Skeletal muscle tissue (tissue), 4 donors: ENCODE data around the gene KCNH8. TPM values are rescaled to one million over a fixed set of nuclear protein-coding genes. Genes with fewer than 3 reads are reported as not detected.

Experiments
- H3K27ac ChIP-seq: one replicate; pipeline ENCODE4 v1.7.0; 2013; ENCODE audit warnings: mild to moderate bottlenecking, low read depth, low read length, inconsistent platforms
- H3K27me3 ChIP-seq, 3 donors: one replicate each; pipeline ENCODE4 v1.7.0; 2013; ENCODE audit warnings: low read length in 3 of 3; ENCODE audit not compliant: control insufficient read depth in 3 of 3, insufficient read depth in 3 of 3
- H3K36me3 ChIP-seq, 3 donors: one replicate each; pipeline ENCODE4 v1.7.0; 2013; ENCODE audit warnings: low read length in 3 of 3; ENCODE audit not compliant: control insufficient read depth in 3 of 3, insufficient read depth in 3 of 3
- H3K4me1 ChIP-seq, 3 donors: one replicate each; pipeline ENCODE4 v1.7.0; 2013; ENCODE audit warnings: low read length in 3 of 3, mild to moderate bottlenecking in 3 of 3; ENCODE audit not compliant: control insufficient read depth in 3 of 3, insufficient read depth in 3 of 3
- H3K4me3 ChIP-seq, 3 donors: one replicate each; pipeline ENCODE4 v1.7.0; 2013; ENCODE audit warnings: low read length in 3 of 3
- H3K9ac ChIP-seq, 3 donors: one replicate each; pipeline ENCODE4 v1.7.0; 2013; ENCODE audit warnings: low read length in 3 of 3, mild to moderate bottlenecking in 3 of 3, moderate library complexity in 2 of 3, low read depth in 1 of 3
- H3K9me3 ChIP-seq, 3 donors: one replicate each; pipeline ENCODE4 v1.7.0; 2013; ENCODE audit warnings: low read length in 3 of 3; ENCODE audit not compliant: control insufficient read depth in 3 of 3
- total RNA-seq: library from RNA; depleted of rRNA; stranded (reverse); fragments of >200 nt; gene quantifications from one replicate; pipeline ENCODE4 v1.2.3, GENCODE V29; 2014
- donor health status: Osteomylitis.

Gene KCNH8
- total RNA-seq, 1 donor from 2014 or later: under 0.01 TPM

DNA sequence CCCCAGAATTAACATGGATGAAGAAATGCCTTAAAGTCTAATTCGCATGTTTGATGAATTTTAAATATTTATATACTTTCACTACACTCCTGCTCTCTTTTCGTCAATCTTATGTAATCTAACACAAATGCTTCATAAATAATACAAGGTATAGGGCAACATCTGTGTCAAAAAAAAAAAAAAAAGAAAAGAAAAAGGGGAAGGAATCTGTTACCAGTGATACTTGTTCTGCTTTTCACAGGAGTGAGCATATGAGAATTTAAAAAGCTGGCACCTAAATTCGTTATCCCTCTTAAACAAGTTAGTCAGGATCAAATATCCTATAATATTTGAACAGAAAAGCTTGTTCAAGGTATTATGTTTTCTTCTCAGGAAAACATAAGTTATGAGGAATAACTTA lies 243.8 kb downstream of the KCNH8 start:
- H3K4me3 ChIP-seq: no peak overlapping the region
- no peaks in the 10 kb centered on the region for H3K27me3 ChIP-seq
- no peak overlapping the region for H3K27ac ChIP-seq

DNA sequence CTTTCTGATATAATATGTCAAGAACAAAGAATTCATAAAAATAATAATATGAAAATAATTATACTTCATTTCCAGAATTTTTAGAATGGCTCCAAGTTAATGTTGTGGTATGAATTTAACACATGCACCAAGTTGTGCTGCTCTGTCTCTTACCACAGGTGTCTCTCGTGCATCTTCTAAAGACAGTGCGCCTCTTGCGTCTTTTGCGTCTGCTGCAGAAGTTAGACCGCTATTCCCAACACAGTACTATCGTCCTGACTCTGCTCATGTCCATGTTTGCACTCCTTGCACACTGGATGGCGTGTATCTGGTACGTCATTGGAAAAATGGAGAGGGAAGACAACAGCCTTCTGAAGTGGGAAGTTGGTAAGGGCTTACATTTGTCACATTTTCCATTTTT lies 246.6 kb downstream of the KCNH8 start:
- no peaks in the 10 kb centered on the region for H3K36me3 ChIP-seq
- H3K9ac ChIP-seq: no peak overlapping the region
- no peaks in the 10 kb centered on the region for H3K9me3 ChIP-seq
- H3K4me1 ChIP-seq: no peaks in the 10 kb centered on the region
- no peak overlapping the region for H3K4me3 ChIP-seq
- no peak overlapping the region for H3K27ac ChIP-seq
- H3K27me3 ChIP-seq: no peaks in the 10 kb centered on the region

More for the DNA sequence above, 243.8 kb downstream of the KCNH8 start:
- Histone ChIP-seq H3K9me3 (no peaks in the 10 kb centered on the region), H3K36me3 (no peaks in the 10 kb centered on the region), H3K4me1 (no peaks in the 10 kb centered on the region), H3K9ac (no peak overlapping the region)

DNA sequence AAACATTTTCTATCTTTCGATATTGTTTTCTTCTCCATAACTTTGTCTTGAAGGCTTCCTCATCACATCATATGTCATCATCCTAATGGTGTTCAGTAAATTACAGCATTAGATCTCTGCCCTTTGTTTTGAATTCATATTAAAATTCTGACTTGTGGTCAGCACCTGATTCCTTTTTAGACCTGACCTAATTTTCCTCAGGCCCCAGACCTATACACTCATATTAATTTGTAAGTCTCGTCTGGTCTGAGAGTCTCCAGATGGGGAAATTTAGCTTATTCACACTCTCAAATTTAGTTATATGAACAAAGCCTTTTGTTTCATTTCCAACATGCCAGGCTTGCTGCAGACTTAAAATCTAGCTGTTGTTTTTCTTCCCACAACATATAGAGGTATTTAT lies 248.4 kb downstream of the KCNH8 start:
- Histone ChIP-seq H3K27ac (no peak overlapping the region), H3K4me1 (no peaks in the 10 kb centered on the region), H3K9me3 (no peaks in the 10 kb centered on the region), H3K27me3 (no peaks in the 10 kb centered on the region), H3K9ac (no peak overlapping the region), H3K4me3 (no peak overlapping the region), H3K36me3 (no peaks in the 10 kb centered on the region)

DNA sequence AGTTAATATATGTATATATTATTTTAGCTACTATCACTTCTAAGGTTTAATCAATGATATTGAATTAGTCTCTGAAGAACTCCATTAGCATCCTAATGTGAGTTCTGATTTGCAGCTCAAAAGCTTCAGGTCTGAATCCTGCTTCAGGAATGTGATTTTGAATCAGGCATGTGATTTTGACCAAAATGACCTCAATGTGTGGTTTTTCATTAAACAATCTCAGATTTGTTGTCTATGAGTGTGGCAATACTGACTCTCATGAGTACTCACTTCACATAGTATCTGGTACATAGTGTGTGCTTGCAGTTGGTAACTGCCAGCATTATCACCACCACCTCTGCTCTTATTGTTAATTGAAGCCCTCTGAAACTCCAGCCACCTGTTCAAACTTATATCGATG lies 251.0 kb downstream of the KCNH8 start:
- H3K9me3 ChIP-seq: no peaks in the 10 kb centered on the region
- no peak overlapping the region for H3K9ac ChIP-seq
- H3K4me3 ChIP-seq: no peak overlapping the region
- H3K4me1 ChIP-seq: no peaks in the 10 kb centered on the region
- H3K27ac ChIP-seq: no peak overlapping the region
- no peaks in the 10 kb centered on the region for H3K36me3 ChIP-seq
- H3K27me3 ChIP-seq: no peaks in the 10 kb centered on the region

DNA sequence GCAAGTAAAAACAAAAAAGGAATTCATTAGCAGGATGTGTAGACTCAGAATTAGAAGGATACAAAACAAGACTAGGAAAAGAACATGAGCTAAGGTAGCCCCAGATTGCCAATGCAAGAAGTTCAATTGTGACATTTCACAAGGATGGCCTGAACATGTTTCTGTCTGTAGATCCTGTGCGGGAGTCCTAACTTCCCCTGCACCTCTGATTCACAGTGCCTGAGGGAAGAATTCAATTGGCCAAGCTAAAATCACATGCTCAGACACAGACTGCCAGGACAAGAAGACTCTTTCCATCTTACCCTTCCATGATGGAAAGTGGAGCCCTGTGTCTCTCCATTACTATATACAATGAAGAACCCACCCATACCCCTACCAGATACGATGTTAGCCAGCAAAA lies 251.5 kb downstream of the KCNH8 start:
- no peak overlapping the region for H3K27ac ChIP-seq
- H3K4me1 ChIP-seq: no peaks in the 10 kb centered on the region
- H3K9me3 ChIP-seq: no peaks in the 10 kb centered on the region
- no peaks in the 10 kb centered on the region for H3K27me3 ChIP-seq
- H3K4me3 ChIP-seq: no peak overlapping the region
- no peaks in the 10 kb centered on the region for H3K36me3 ChIP-seq
- no peak overlapping the region for H3K9ac ChIP-seq

DNA sequence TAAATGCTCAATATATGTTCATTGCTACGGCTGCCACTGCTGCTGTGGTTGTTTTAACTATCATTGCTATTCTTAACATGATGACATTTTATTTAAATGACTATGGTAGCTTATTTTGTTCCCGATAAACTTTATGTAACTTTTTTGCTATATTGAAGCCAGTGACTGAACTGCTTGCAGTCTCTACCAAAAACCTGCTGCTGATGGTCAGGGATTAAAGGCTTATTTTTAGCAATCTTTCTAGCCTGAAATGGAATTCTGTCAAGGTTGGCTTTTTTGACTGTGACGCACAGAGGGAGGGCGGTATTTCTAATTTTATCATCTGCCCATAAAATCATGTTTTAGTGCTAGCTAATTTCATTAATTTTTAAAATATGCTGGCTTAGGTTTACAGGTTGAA lies 271.8 kb downstream of the KCNH8 start:
- H3K9me3 ChIP-seq: no peaks in the 10 kb centered on the region
- H3K27ac ChIP-seq: no peak overlapping the region
- H3K9ac ChIP-seq: no peak overlapping the region
- H3K4me1 ChIP-seq: peaks cover 0 to 5% (median 0%) of the 10 kb centered on the region in 3 donors
- H3K4me3 ChIP-seq: no peak overlapping the region
- H3K36me3 ChIP-seq: no peaks in the 10 kb centered on the region
- H3K27me3 ChIP-seq: no peaks in the 10 kb centered on the region

DNA sequence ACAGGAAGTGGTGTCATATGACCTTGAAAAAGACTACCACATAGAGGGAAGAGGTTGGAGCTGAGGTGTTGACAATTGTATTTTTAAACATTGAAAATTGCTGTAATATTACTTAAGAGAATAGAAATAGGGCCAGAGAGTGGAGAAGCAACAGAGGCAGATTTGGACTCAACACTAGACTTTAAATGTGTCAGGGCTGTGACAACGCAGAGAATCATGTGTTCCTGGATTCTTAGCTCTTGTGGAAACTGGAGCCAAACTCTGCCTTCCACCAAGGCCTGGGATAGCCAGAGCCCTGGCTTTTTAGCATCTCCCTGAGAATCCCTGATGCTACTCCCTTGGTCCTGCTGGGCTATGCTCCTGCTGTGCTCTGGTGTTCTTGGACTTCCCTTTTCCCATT lies 277.5 kb downstream of the KCNH8 start:
- H3K9me3 ChIP-seq: peaks cover 0 to 2% (median 0%) of the 10 kb centered on the region in 3 donors
- no peak overlapping the region for H3K27ac ChIP-seq
- H3K4me3 ChIP-seq: no peak overlapping the region
- no peaks in the 10 kb centered on the region for H3K27me3 ChIP-seq
- H3K9ac ChIP-seq: no peak overlapping the region
- H3K4me1 ChIP-seq: peaks cover 0 to 2% (median 0%) of the 10 kb centered on the region in 3 donors
- H3K36me3 ChIP-seq: no peaks in the 10 kb centered on the region

DNA sequence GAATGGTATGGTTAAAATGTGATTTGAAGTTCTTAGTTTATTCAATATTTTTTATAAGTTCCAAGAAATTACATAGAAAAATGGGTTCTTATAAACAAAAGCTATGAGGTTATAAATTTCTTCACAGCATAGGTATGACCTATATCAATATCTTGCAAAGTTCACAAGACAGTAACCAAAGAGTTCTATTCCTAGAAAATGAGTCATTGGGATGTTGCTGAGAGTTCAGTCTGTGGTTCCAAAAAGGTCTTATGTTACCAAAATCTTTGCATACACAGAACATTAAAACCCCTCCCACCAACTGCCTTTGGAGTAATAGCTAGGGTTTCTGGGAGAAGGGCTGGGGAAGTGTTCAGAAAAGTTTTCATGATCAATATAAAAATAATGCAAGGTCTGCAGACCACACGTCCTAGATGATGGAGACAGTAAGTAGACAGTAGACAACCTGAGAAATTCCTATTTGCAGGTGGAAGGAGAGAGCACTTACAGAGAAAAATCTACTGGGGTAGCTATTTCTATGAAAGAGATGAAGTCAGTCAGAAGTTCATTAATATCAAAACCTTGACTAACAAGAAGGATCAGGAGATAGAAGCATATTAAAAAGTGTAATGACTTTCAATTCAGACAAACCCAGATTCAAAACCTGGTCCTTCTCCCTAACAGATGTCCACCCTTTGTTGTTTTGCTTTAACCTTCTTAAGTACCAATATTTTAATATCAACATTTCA lies 279.3 kb downstream of the KCNH8 start:
- H3K4me3 ChIP-seq: no peak overlapping the region
- no peaks in the 10 kb centered on the region for H3K36me3 ChIP-seq
- H3K27me3 ChIP-seq: no peaks in the 10 kb centered on the region
- peak overlapping the region; percentile 33 for H3K27ac ChIP-seq
- H3K4me1 ChIP-seq: peaks cover 0 to 5% (median 0%) of the 10 kb centered on the region in 3 donors
- H3K9me3 ChIP-seq: peaks cover 0 to 2% (median 0%) of the 10 kb centered on the region in 3 donors
- no peak overlapping the region for H3K9ac ChIP-seq

DNA sequence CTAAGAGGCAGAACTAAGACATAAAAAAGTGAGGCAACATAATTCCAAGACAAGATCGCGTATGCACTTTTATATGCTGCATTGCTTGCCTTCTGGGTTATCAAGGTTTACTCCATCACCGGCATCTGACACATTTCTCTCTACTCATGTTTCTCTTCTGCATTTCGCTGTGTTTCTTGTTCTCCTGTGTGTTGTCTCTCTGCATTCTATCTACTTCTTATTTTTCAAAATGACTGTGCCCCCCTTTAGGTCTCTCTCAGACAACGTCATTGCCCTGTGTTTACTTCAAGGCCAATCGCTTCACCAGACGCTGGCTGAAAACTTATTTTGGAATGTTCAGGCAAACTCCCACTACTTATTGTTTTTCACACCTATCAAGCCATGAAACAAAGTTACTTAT lies 280.4 kb downstream of the KCNH8 start:
- no peaks in the 10 kb centered on the region for H3K27me3 ChIP-seq
- H3K4me1 ChIP-seq: peaks cover 0 to 5% (median 0%) of the 10 kb centered on the region in 3 donors
- no peaks in the 10 kb centered on the region for H3K36me3 ChIP-seq
- H3K9me3 ChIP-seq: peaks cover 0 to 2% (median 0%) of the 10 kb centered on the region in 3 donors
- H3K4me3 ChIP-seq: no peak overlapping the region
- H3K27ac ChIP-seq: no peak overlapping the region
- H3K9ac ChIP-seq: no peak overlapping the region

DNA sequence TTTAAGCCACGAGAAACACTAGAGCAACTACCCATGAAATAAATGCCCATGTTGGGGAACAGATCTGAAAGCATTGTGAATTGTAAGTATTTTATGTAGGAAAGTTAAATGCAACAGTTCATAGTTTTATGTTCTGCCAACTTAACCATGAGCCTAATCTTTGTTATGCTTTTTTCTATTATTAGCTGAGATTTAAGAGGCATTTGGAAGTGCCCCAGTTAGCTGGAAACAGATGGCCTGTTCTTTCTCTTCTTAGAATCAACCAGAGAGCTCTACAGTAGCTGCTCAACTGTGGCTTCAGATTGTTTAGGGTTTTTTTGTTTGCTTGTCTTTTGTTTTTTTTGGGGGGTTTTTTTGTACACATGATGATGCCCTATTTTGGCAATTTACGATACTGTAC lies 284.4 kb downstream of the KCNH8 start:
- Histone ChIP-seq H3K4me1 (peaks cover 0 to 2% (median 0%) of the 10 kb centered on the region in 3 donors), H3K36me3 (no peaks in the 10 kb centered on the region), H3K9me3 (peaks cover 0 to 2% (median 0%) of the 10 kb centered on the region in 3 donors), H3K27me3 (no peaks in the 10 kb centered on the region), H3K27ac (peak overlapping the region; percentile 19), H3K4me3 (no peak overlapping the region), H3K9ac (no peak overlapping the region)
